GM23338 (cell line): ENCODE data around the gene DCLRE1C.

ENCODE experiments used
- CREB1 ChIP-seq: fragments of 250-450 bp; sonication (Bioruptor Pico); IDR thresholded peaks from 2 replicates; pipeline ENCODE4 v1.5.0; 2020; ENCODE audit warnings: low read depth, mild to moderate bottlenecking, moderate library complexity
- CTCF ChIP-seq, 2 experiments: fragments of 200-600 bp in 1 of 2; sonication (generic) in 1 of 2; conservative IDR thresholded peaks; 2 replicates each; pipeline versions ENCODE4 v1.5.1 to v1.6.1; 2016 to 2017; ENCODE audit warnings: antibody characterized with exemption in 2 of 2, low read depth in 2 of 2, mild to moderate bottlenecking in 2 of 2, moderate library complexity in 1 of 2
- ETS1 ChIP-seq: IDR thresholded peaks from 2 replicates; pipeline ENCODE4 v1.6.1; 2016; ENCODE audit warnings: antibody characterized with exemption
- EZH2 ChIP-seq: fragments of 200-600 bp; sonication (generic); IDR thresholded peaks from one replicate; pipeline ENCODE4 v1.8.0; 2017; ENCODE audit warnings: antibody characterized with exemption, mild to moderate bottlenecking, low read depth; ENCODE audit not compliant: unreplicated experiment
- EZH2phosphoT487 ChIP-seq: fragments of 200-600 bp; sonication (generic); IDR thresholded peaks from one replicate; pipeline ENCODE4 v1.8.1; 2018; ENCODE audit warnings: antibody characterized with exemption; ENCODE audit not compliant: unreplicated experiment
- JUNB ChIP-seq: IDR thresholded peaks from one replicate; pipeline ENCODE4 v1.6.1; 2016; ENCODE audit warnings: antibody characterized with exemption; ENCODE audit not compliant: unreplicated experiment
- NANOG ChIP-seq: IDR thresholded peaks from 2 replicates; pipeline ENCODE4 v1.6.1; 2016; ENCODE audit warnings: antibody characterized with exemption, borderline replicate concordance
- POLR2AphosphoS5 ChIP-seq: IDR thresholded peaks from 2 replicates; pipeline ENCODE4 v1.6.1; 2016; ENCODE audit warnings: antibody characterized with exemption, low read depth
- REST ChIP-seq: IDR thresholded peaks from one replicate; pipeline ENCODE4 v1.6.1; 2018; ENCODE audit warnings: antibody characterized with exemption; ENCODE audit not compliant: unreplicated experiment
- STAT1 ChIP-seq: IDR thresholded peaks from one replicate; pipeline ENCODE4 v1.6.1; 2016; ENCODE audit warnings: antibody characterized with exemption; ENCODE audit not compliant: unreplicated experiment
- ZNF114 ChIP-seq: fragments of 250-450 bp; sonication (Bioruptor Pico); IDR thresholded peaks from 2 replicates; pipeline ENCODE4 v1.5.0; 2020; ENCODE audit warnings: mild to moderate bottlenecking, moderate library complexity
- ZNF331 ChIP-seq: fragments of 250-450 bp; sonication (Bioruptor Pico); IDR thresholded peaks from 2 replicates; pipeline ENCODE4 v1.5.0; 2020; ENCODE audit warnings: low read depth, mild to moderate bottlenecking, moderate library complexity
- TF ChIP-seq, protein P1 (sequence below): fragments of 250-450 bp; sonication (Bioruptor Pico); IDR thresholded peaks from 2 replicates; pipeline ENCODE4 v1.5.0; 2020; ENCODE audit warnings: mild to moderate bottlenecking, moderate library complexity

DNA sequence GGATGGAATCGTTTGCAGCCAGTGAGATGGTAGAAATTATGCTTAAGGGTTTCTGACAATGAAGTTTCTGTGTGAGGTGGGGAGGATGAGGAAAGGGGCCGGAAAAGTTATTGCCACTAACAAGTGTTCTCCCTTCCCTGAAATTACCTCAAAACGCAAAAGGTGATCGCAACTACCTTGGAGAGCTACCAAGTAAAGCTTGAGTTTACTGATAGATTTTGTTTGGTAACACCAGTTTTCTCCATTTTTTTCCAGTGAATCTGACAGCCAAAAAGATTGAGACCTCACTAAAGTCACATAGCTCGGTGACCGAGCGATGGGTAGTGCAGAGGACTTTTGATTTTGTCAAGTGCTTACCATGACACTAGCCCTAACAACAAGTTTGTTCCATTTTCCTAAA lies 73.7 kb downstream of the DCLRE1C start:
- no peak for TF ChIP-seq CTCF (conservative IDR thresholded peaks at IDR 0.05; ENCODE audit: low read depth in 2 of 2)
- no peak for TF ChIP-seq EZH2
- TF ChIP-seq EZH2phosphoT487 = no peak
- no peak for TF ChIP-seq POLR2AphosphoS5
- peak; percentile 69 for TF ChIP-seq REST
- TF ChIP-seq CREB1 (CRISPR knock-in tag) = no peak
- no peak for TF ChIP-seq STAT1
- no peak for TF ChIP-seq ETS1
- no peak for TF ChIP-seq ZNF114
- no peak for TF ChIP-seq JUNB
- no peak for TF ChIP-seq ZNF331
- TF ChIP-seq NANOG = no peak
- TF ChIP-seq, protein P1, sequence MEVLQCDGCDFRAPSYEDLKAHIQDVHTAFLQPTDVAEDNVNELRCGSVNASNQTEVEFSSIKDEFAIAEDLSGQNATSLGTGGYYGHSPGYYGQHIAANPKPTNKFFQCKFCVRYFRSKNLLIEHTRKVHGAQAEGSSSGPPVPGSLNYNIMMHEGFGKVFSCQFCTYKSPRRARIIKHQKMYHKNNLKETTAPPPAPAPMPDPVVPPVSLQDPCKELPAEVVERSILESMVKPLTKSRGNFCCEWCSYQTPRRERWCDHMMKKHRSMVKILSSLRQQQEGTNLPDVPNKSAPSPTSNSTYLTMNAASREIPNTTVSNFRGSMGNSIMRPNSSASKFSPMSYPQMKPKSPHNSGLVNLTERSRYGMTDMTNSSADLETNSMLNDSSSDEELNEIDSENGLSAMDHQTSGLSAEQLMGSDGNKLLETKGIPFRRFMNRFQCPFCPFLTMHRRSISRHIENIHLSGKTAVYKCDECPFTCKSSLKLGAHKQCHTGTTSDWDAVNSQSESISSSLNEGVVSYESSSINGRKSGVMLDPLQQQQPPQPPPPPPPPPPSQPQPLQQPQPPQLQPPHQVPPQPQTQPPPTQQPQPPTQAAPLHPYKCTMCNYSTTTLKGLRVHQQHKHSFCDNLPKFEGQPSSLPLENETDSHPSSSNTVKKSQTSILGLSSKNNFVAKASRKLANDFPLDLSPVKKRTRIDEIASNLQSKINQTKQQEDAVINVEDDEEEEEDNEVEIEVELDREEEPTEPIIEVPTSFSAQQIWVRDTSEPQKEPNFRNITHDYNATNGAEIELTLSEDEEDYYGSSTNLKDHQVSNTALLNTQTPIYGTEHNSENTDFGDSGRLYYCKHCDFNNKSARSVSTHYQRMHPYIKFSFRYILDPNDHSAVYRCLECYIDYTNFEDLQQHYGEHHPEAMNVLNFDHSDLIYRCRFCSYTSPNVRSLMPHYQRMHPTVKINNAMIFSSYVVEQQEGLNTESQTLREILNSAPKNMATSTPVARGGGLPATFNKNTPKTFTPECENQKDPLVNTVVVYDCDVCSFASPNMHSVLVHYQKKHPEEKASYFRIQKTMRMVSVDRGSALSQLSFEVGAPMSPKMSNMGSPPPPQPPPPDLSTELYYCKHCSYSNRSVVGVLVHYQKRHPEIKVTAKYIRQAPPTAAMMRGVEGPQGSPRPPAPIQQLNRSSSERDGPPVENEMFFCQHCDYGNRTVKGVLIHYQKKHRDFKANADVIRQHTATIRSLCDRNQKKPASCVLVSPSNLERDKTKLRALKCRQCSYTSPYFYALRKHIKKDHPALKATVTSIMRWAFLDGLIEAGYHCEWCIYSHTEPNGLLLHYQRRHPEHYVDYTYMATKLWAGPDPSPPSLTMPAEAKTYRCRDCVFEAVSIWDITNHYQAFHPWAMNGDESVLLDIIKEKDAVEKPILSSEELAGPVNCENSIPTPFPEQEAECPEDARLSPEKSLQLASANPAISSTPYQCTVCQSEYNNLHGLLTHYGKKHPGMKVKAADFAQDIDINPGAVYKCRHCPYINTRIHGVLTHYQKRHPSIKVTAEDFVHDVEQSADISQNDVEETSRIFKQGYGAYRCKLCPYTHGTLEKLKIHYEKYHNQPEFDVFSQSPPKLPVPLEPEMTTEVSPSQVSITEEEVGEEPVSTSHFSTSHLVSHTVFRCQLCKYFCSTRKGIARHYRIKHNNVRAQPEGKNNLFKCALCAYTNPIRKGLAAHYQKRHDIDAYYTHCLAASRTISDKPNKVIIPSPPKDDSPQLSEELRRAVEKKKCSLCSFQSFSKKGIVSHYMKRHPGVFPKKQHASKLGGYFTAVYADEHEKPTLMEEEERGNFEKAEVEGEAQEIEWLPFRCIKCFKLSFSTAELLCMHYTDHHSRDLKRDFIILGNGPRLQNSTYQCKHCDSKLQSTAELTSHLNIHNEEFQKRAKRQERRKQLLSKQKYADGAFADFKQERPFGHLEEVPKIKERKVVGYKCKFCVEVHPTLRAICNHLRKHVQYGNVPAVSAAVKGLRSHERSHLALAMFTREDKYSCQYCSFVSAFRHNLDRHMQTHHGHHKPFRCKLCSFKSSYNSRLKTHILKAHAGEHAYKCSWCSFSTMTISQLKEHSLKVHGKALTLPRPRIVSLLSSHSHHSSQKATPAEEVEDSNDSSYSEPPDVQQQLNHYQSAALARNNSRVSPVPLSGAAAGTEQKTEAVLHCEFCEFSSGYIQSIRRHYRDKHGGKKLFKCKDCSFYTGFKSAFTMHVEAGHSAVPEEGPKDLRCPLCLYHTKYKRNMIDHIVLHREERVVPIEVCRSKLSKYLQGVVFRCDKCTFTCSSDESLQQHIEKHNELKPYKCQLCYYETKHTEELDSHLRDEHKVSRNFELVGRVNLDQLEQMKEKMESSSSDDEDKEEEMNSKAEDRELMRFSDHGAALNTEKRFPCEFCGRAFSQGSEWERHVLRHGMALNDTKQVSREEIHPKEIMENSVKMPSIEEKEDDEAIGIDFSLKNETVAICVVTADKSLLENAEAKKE (CRISPR knock-in tag) = no peak
